SK-N-SH (cell line): ENCODE measurements around the gene C17orf75. TPM values are rescaled to one million over a fixed set of nuclear protein-coding genes. Genes with fewer than 3 reads are reported as not detected.
"Not testable (repeated sequence)": the region's sequence is repeated elsewhere in the genome, so short reads cannot be mapped to it uniquely, and the experiment has no call there.

ENCODE experiments used
- CTCF ChIA-PET: fragments of 300-600, 350-600 bp; formaldehyde crosslinking; extraction: SDS; loops from one replicate; lab custom pipeline; 2021; lab: Yijun Ruan, JAX
- POLR2A ChIA-PET: fragments of 350-600 bp; sonication (Branson Sonifier 250); formaldehyde crosslinking; extraction: SDS; loops from one replicate; lab custom pipeline; 2020; ENCODE audit warnings: antibody characterized with exemption, inconsistent platforms; lab: Yijun Ruan, JAX
- DNase-seq: peaks from one replicate; pipeline ENCODE4 v3.0.0; 2012
- H2AFZ ChIP-seq: fragments of 200-600 bp; sonication (generic); 2 replicates; pipeline ENCODE4 v1.8.1; 2016; ENCODE audit warnings: antibody characterized with exemption, mild to moderate bottlenecking, low read depth
- H3F3A ChIP-seq: fragments of 200-600 bp; sonication (generic); replicated peaks from 2 replicates; pipeline ENCODE3; 2016; ENCODE audit warnings: antibody characterized with exemption, mild to moderate bottlenecking; ENCODE audit not compliant: insufficient read depth
- H3K27ac ChIP-seq, 2 experiments: fragments of 200-500 bp in 1 of 2; fragments of 200-600 bp in 1 of 2; sonication (Bioruptor generic) in 1 of 2; sonication (generic), shearing (Covaris generic) in 1 of 2; 2 replicates each; pipeline versions ENCODE4 v1.5.1 to v1.6.1; 2014 to 2016; ENCODE audit warnings: low read depth in 2 of 2, inconsistent platforms in 1 of 2, low read length in 1 of 2, mild to moderate bottlenecking in 1 of 2, mixed read lengths in 1 of 2
- H3K27me3 ChIP-seq: fragments of 200-600 bp; sonication (generic), shearing (Covaris generic); 2 replicates; pipeline ENCODE4 v1.6.1; 2016; ENCODE audit warnings: mixed run types; ENCODE audit not compliant: insufficient read depth
- H3K36me3 ChIP-seq, 2 experiments: fragments of 200-500 bp in 1 of 2; fragments of 200-600 bp in 1 of 2; sonication (Bioruptor generic) in 1 of 2; sonication (generic) in 1 of 2; replicated peaks in 1 of 2; 2 replicates each; pipeline versions ENCODE3 to v1.5.1; 2014 to 2016; ENCODE audit warnings: low read length in 1 of 2, mild to moderate bottlenecking in 1 of 2; ENCODE audit not compliant: insufficient read depth in 2 of 2, control insufficient read depth in 1 of 2
- H3K4me1 ChIP-seq, 2 experiments: fragments of 200-500 bp in 1 of 2; fragments of 200-600 bp in 1 of 2; sonication (Bioruptor generic) in 1 of 2; sonication (generic), shearing (Covaris generic) in 1 of 2; 2 replicates each; pipeline versions ENCODE4 v1.5.1 to v1.6.1; 2014 to 2016; ENCODE audit warnings: low read depth in 1 of 2, low read length in 1 of 2, mixed run types in 1 of 2; ENCODE audit not compliant: insufficient read depth in 2 of 2, control insufficient read depth in 1 of 2
- H3K4me2 ChIP-seq: fragments of 200-600 bp; sonication (generic), shearing (Covaris generic); 2 replicates; pipeline ENCODE4 v1.6.1; 2017; ENCODE audit warnings: mixed run types
- H3K4me3 ChIP-seq, 2 experiments: fragments of 200-500 bp in 1 of 2; fragments of 200-600 bp in 1 of 2; sonication (Bioruptor generic) in 1 of 2; sonication (generic), shearing (Covaris generic) in 1 of 2; 2 replicates each; pipeline versions ENCODE4 v1.5.1 to v1.8.1; 2014 to 2016; ENCODE audit warnings: low read depth in 2 of 2, inconsistent platforms in 1 of 2, low read length in 1 of 2, mild to moderate bottlenecking in 1 of 2, mixed read lengths in 1 of 2, moderate library complexity in 1 of 2
- H3K79me2 ChIP-seq: fragments of 200-600 bp; sonication (generic); 2 replicates; pipeline ENCODE4 v1.8.1; 2017; ENCODE audit warnings: mild to moderate bottlenecking; ENCODE audit not compliant: insufficient read depth
- H3K9ac ChIP-seq: fragments of 200-600 bp; sonication (generic); 2 replicates; pipeline ENCODE4 v1.6.1; 2017; ENCODE audit warnings: mixed run types
- H3K9me2 ChIP-seq: fragments of 200-600 bp; sonication (generic); 2 replicates; pipeline ENCODE4 v1.6.1; 2017; ENCODE audit warnings: mixed run types
- H3K9me3 ChIP-seq: fragments of 200-600 bp; sonication (generic); 2 replicates; pipeline ENCODE4 v1.6.1; 2017; ENCODE audit warnings: mixed run types, mild to moderate bottlenecking, moderate library complexity
- H4K20me1 ChIP-seq: fragments of 200-600 bp; sonication (generic); 2 replicates; pipeline ENCODE4 v1.6.1; 2017; ENCODE audit warnings: mild to moderate bottlenecking, mixed run types; ENCODE audit not compliant: insufficient read depth
- CTCF ChIP-seq: fragments of 200-600 bp; sonication (generic); IDR thresholded peaks from 2 replicates; pipeline ENCODE4 v1.6.1; 2017; ENCODE audit warnings: antibody characterized with exemption, mild to moderate bottlenecking, moderate library complexity
- ELF1 ChIP-seq: IDR thresholded peaks from 2 replicates; pipeline ENCODE4 v1.4.0; 2012
- EP300 ChIP-seq, 2 experiments: IDR thresholded peaks; 2 replicates each; pipeline versions ENCODE4 v1.4.0 to v1.6.1; 2012; ENCODE audit warnings: borderline replicate concordance in 1 of 2, low read depth in 1 of 2, low read length in 1 of 2
- FOXM1 ChIP-seq: IDR thresholded peaks from 2 replicates; pipeline ENCODE4 v1.4.0; 2012; ENCODE audit warnings: low read depth, mild to moderate bottlenecking
- IRF3 ChIP-seq: fragments of 150-350 bp; IDR thresholded peaks from 2 replicates; pipeline ENCODE4 v1.6.1; 2016; ENCODE audit warnings: mild to moderate bottlenecking, low read depth, low read length
- JUND ChIP-seq: IDR thresholded peaks from 2 replicates; pipeline ENCODE4 v1.4.0; 2012
- MEF2A ChIP-seq: IDR thresholded peaks from 2 replicates; pipeline ENCODE4 v1.4.0; 2012; ENCODE audit warnings: low read depth, borderline replicate concordance
- MXI1 ChIP-seq: IDR thresholded peaks from 2 replicates; pipeline ENCODE4 v1.6.1; 2012; ENCODE audit warnings: mild to moderate bottlenecking, low read depth, low read length, improper control_type of control experiment
- NFIC ChIP-seq: IDR thresholded peaks from 2 replicates; pipeline ENCODE4 v1.4.0; 2012; ENCODE audit warnings: borderline replicate concordance
- RAD21 ChIP-seq: IDR thresholded peaks from 2 replicates; pipeline ENCODE4 v1.6.1; 2012; ENCODE audit warnings: mild to moderate bottlenecking, low read length
- RCOR1 ChIP-seq: fragments of 150-350 bp; IDR thresholded peaks from 2 replicates; pipeline ENCODE4 v1.6.1; 2017; ENCODE audit warnings: antibody characterized with exemption, low read length
- REST ChIP-seq: IDR thresholded peaks from 2 replicates; pipeline ENCODE4 v1.6.1; 2012; ENCODE audit warnings: mild to moderate bottlenecking, low read depth, low read length, moderate library complexity
- SIN3A ChIP-seq: IDR thresholded peaks from 2 replicates; pipeline ENCODE4 v1.6.1; 2012; ENCODE audit warnings: low read depth, mild to moderate bottlenecking, low read length, moderate library complexity, borderline replicate concordance
- TEAD4 ChIP-seq: IDR thresholded peaks from 2 replicates; pipeline ENCODE4 v1.4.0; 2012; ENCODE audit warnings: mild to moderate bottlenecking, borderline replicate concordance; ENCODE audit not compliant: insufficient read depth
- WGBS: methylation state at CpG from one replicate; pipeline ENCODE4 v1.1.6; 2017; ENCODE audit warnings: low lambda C conversion rate; 5-methylcytosine and 5-hydroxymethylcytosine counted together
- polyA plus RNA-seq, 3 experiments: library from polyadenylated mRNA; depleted of rRNA; stranded (reverse); fragments of >200 nt; gene quantifications; 2 replicates each; pipeline ENCODE4 v1.2.3, GENCODE V29; 2012

C17orf75 gene
- polyA plus RNA-seq, 1 of the 3 experiments (the other 2 are of a cell fraction) = 14.2 TPM

- Histone ChIP-seq H4K20me1 (no peaks in the 10 kb centered on the region), H3K36me3 (no peaks in the 10 kb centered on the region), H3K4me2 (no peak overlapping the region), H3K79me2 (no peaks in the 10 kb centered on the region), H3K9ac (no peak overlapping the region), H3K4me3 (no peak overlapping the region), H3K9me2 (no peaks in the 10 kb centered on the region), H3K27me3 (no peaks in the 10 kb centered on the region), H2AFZ (no peak overlapping the region), H3K9me3 (no peaks in the 10 kb centered on the region), H3F3A (no peaks in the 10 kb centered on the region), H3K27ac (no peak overlapping the region), H3K4me1 (no peaks in the 10 kb centered on the region)
- POLR2A ChIA-PET = no interaction called here
- TF ChIP-seq NFIC (no peak), TEAD4 (no peak), IRF3 (no peak), JUND (no peak), MEF2A (no peak), MXI1 (no peak), EP300 (IDR thresholded peaks at IDR 0.05; ENCODE audit: borderline replicate concordance in 1 of 2, low read depth in 1 of 2, low read length in 1 of 2) (no peak), RAD21 (no peak), RCOR1 (no peak), ELF1 (no peak), SIN3A (no peak), CTCF (no peak), FOXM1 (no peak), REST (no peak)
- WGBS = 68% methylated on average over 4 of the region's 4 CpGs
- DNase-seq = no peak
- CTCF ChIA-PET = interaction anchor here (1.0 to 11.5 kb wide), 2 partner anchors 46 to 62 kb away, joined by 3 to 192 read pairs; no protein-coding TSS in a partner anchor
Measured at GRCh38 chr17:32317353-32317752, 24.6 kb downstream of the C17orf75 start.

GRCh38 chr17:32316653-32317052, 25.3 kb downstream of the C17orf75 start:
- DNase-seq, H3K36me3 ChIP-seq, H3K27ac ChIP-seq, H3K4me1 ChIP-seq, H3K9me2 ChIP-seq, H3K4me2 ChIP-seq, H3K27me3 ChIP-seq, H2AFZ ChIP-seq, H3K79me2 ChIP-seq, H3K4me3 ChIP-seq, H4K20me1 ChIP-seq, H3K9me3 ChIP-seq, H3F3A ChIP-seq, H3K9ac ChIP-seq, POLR2A ChIA-PET: not testable (repeated sequence)
- 91% methylated on average over 5 of the region's 5 CpGs for WGBS
- CTCF ChIA-PET = interaction anchor here (1.2 to 11.5 kb wide), 2 partner anchors 61 to 113 kb away, joined by 4 to 192 read pairs; no protein-coding TSS in a partner anchor
